GM18951 (cell line): ENCODE measurements around the gene CHRM1.

Experiments
- POLR2A ChIP-seq: IDR thresholded peaks from 4 replicates; pipeline ENCODE4 v1.6.1; 2011; ENCODE audit warnings: mild to moderate bottlenecking; ENCODE audit not compliant: insufficient read length, insufficient read depth; ENCODE audit errors: extremely low read depth
- in situ Hi-C: fragments of 300-500 bp; cut with MboI; formaldehyde crosslinking; loops from one replicate; pipeline ENCODE4 v1.12.0; 2022; ENCODE audit warnings: low sequenced_read_pairs, mixed read lengths, inconsistent platforms; ENCODE audit not compliant: unreplicated experiment

CHRM1 gene

GRCh38 chr11:62860835-62861563 lies 60.2 kb downstream of the CHRM1 start:
- no peak for TF ChIP-seq POLR2A
- in situ Hi-C loops = loop anchor here (25.0 kb wide), 1 partner anchor 474 kb away; no protein-coding TSS in a partner anchor

DNA sequence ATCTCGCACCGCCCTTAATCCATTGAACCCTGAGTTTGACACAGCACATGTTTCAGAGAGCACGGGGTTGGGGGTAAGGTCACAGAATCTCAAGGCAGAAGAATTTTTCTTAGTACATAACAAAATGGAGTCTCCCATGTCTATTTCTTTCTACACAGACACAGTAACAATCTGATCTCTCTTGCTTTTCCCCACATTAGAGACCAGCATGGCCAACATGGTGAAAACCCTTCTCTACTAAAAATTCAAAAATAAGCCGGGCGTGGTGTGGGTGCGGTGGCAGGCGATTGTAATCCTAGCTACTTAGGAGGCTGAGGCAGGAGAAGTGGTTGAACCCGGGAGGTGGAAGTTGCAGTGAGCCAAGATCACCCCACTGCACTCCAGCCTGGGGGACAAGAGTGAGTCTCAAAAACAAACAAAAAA lies 61.9 kb downstream of the CHRM1 start:
- in situ Hi-C loops = loop anchor here (25.0 kb wide), 1 partner anchor 472 kb away; no protein-coding TSS in a partner anchor
